OCI-LY1 (cell line): ENCODE measurements around the gene PROSER2.

Experiments
- CTCF ChIP-seq: fragments of 200-600 bp; sonication (generic), shearing (Covaris generic); IDR thresholded peaks from 2 replicates; pipeline ENCODE4 v1.5.1; 2017; ENCODE audit warnings: mild to moderate bottlenecking, antibody characterized with exemption, low read length, moderate library complexity, mixed read lengths
- EZH2 ChIP-seq: fragments of 200-600 bp; sonication (generic), shearing (Covaris generic); IDR thresholded peaks from 2 replicates; pipeline ENCODE4 v1.8.0; 2017; ENCODE audit warnings: borderline replicate concordance, mixed run types, mild to moderate bottlenecking, antibody characterized with exemption, low read length, moderate library complexity, mixed read lengths

- TF ChIP-seq EZH2 (no peak), CTCF (no peak)
Observed at GRCh38 chr10:11895598-11895997, 72.4 kb downstream of the PROSER2 start.
